Activated CD8-positive, alpha-beta T cell treated with anti-CD3 and anti-CD28 coated beads, Interleukin-2, amount 10 ng/mL, durations not matched to agents 7 days and 5 days (primary cell): Measurements from ENCODE around the gene SPIB. TPM values are rescaled to one million over a fixed set of nuclear protein-coding genes. Genes with fewer than 3 reads are reported as not detected.
"Not testable (repeated sequence)": the region's sequence is repeated elsewhere in the genome, so short reads cannot be mapped to it uniquely, and the experiment has no call there.

Source experiments
- ATAC-seq: fragments of 150-1000 bp; cut with Tn5 transposase; one replicate; pipeline ENCODE4 v1.10.0; 2021; ENCODE audit warnings: moderate library complexity
- CTCF ChIA-PET: fragments of 350-600 bp; sonication (Branson Sonifier 250); formaldehyde crosslinking; loops from one replicate; lab custom pipeline; 2021; ENCODE audit warnings: antibody characterized with exemption; lab: Charles Lee
- POLR2A ChIA-PET: fragments of 350-600 bp; sonication (Branson Sonifier 250); formaldehyde crosslinking; loops from one replicate; lab custom pipeline; 2021; ENCODE audit warnings: antibody characterized with exemption; lab: Charles Lee
- DNase-seq: peaks from one replicate; pipeline ENCODE4 v3.0.0-alpha.2; 2020
- H3K27ac Mint-ChIP-seq: one replicate; pipeline ENCODE4 v1.8.0; 2021; ENCODE audit warnings: mild to moderate bottlenecking, mixed read lengths
- H3K27me3 Mint-ChIP-seq: one replicate; pipeline ENCODE4 v1.8.0; 2021; ENCODE audit warnings: low read depth, mixed read lengths
- H3K36me3 Mint-ChIP-seq: one replicate; pipeline ENCODE4 v1.8.0; 2021; ENCODE audit warnings: low read depth, mixed read lengths
- H3K4me1 Mint-ChIP-seq: one replicate; pipeline ENCODE4 v1.8.0; 2021; ENCODE audit warnings: low read depth, mixed read lengths
- H3K4me3 Mint-ChIP-seq: one replicate; pipeline ENCODE4 v1.8.0; 2021; ENCODE audit warnings: mild to moderate bottlenecking, mixed read lengths
- H3K9me3 Mint-ChIP-seq: one replicate; pipeline ENCODE4 v1.8.0; 2022; ENCODE audit warnings: mixed read lengths; ENCODE audit not compliant: insufficient read depth
- total RNA-seq, 2 experiments: library from RNA; stranded (reverse); gene quantifications; one replicate each; pipeline ENCODE4 v1.2.3, GENCODE V29; 2021

The SPIB gene
- total RNA-seq, 2 experiments from 2014 or later, result 0.52 to 0.84 TPM

GRCh38 chr19:50381881-50382729, 36.6 kb upstream of the SPIB start:
- ATAC-seq, result no peak
- POLR2A ChIA-PET, result no interaction called here
- Mint-ChIP-seq H3K4me1 (peaks cover 30% of the 10 kb centered on the region), H3K27me3 (no peaks in the 10 kb centered on the region), H3K9me3 (no peaks in the 10 kb centered on the region), H3K27ac (no peak overlapping the region), H3K36me3 (peaks cover 46% of the 10 kb centered on the region), H3K4me3 (no peak overlapping the region)
- no peak for DNase-seq
- CTCF ChIA-PET, result no interaction called here

GRCh38 chr19:50383001-50383851, 35.5 kb upstream of the SPIB start:
- no peaks in the 10 kb centered on the region for H3K9me3 Mint-ChIP-seq
- H3K36me3 Mint-ChIP-seq, result peaks cover 48% of the 10 kb centered on the region
- peaks cover 29% of the 10 kb centered on the region for H3K4me1 Mint-ChIP-seq
- H3K27me3 Mint-ChIP-seq, result no peaks in the 10 kb centered on the region
- no peak for DNase-seq
- CTCF ChIA-PET, result interaction anchor here (0.9 to 2.2 kb wide), 5 partner anchors 13 to 78 kb away, joined by 3 to 10 read pairs (median 4); partner anchors contain the start of gene KCNC3
- H3K4me3 Mint-ChIP-seq, result peak overlapping the region; percentile 94
- ATAC-seq, result no peak
- peak overlapping the region; percentile 98 for H3K27ac Mint-ChIP-seq
- POLR2A ChIA-PET, result interaction anchor here (0.7 to 2.0 kb wide), 5 partner anchors 8 to 128 kb away, joined by 3 to 8 read pairs (median 4); partner anchors contain the start of genes JOSD2 and NR1H2

- CTCF ChIA-PET, result interaction anchor here (0.9 to 2.2 kb wide), 6 partner anchors 14 to 172 kb away, joined by 3 to 10 read pairs (median 4); partner anchors contain the start of gene KCNC3
- peaks cover 32% of the 10 kb centered on the region for H3K4me1 Mint-ChIP-seq
- DNase-seq, result peak; percentile 99
- peaks cover 48% of the 10 kb centered on the region for H3K36me3 Mint-ChIP-seq
- H3K9me3 Mint-ChIP-seq, result no peaks in the 10 kb centered on the region
- H3K4me3 Mint-ChIP-seq, result peak within 1 kb of the TSS; percentile 94
- POLR2A ChIA-PET, result interaction anchor here (0.5 to 2.0 kb wide), 9 partner anchors 9 to 127 kb away, joined by 3 to 8 read pairs (median 4); partner anchors contain the start of genes JOSD2 and NR1H2
- peak within 1 kb of the TSS; percentile 98 for H3K27ac Mint-ChIP-seq
- no peaks in the 10 kb centered on the region for H3K27me3 Mint-ChIP-seq
- ATAC-seq, result peak; percentile 89
These were observed 34.7 kb upstream of the SPIB start, which contains the start of gene POLD1 for GRCh38 chr19:50383852-50384684. TSS of gene POLD1 (plus strand) at chr19:50384347. CDS start at chr19:50398852, 14,505 bp downstream.

- ATAC-seq (no peak), DNase-seq (no peak)
- peak overlapping the region; percentile 94 for H3K4me3 Mint-ChIP-seq
- peak overlapping the region; percentile 98 for H3K27ac Mint-ChIP-seq
- H3K36me3 Mint-ChIP-seq, result peaks cover 41% of the 10 kb centered on the region
- ChIA-PET POLR2A (interaction anchor here (0.5 to 2.0 kb wide), 9 partner anchors 9 to 126 kb away, joined by 3 to 8 read pairs (median 4); partner anchors contain the start of genes JOSD2 and NR1H2), CTCF (interaction anchor here (0.8 to 2.2 kb wide), 9 partner anchors 9 to 171 kb away, joined by 3 to 10 read pairs (median 3); partner anchors contain the start of genes KCNC3 and NR1H2)
- no peaks in the 10 kb centered on the region for H3K9me3 Mint-ChIP-seq
- H3K4me1 Mint-ChIP-seq, result peaks cover 32% of the 10 kb centered on the region
- no peaks in the 10 kb centered on the region for H3K27me3 Mint-ChIP-seq
These were observed 33.8 kb upstream of the SPIB start for GRCh38 chr19:50384685-50385535.

GRCh38 chr19:50387176-50387867, 31.4 kb upstream of the SPIB start:
- Mint-ChIP-seq H3K4me3 (no peak overlapping the region), H3K27me3 (no peaks in the 10 kb centered on the region), H3K4me1 (peaks cover 32% of the 10 kb centered on the region), H3K9me3 (no peaks in the 10 kb centered on the region), H3K27ac (no peak overlapping the region), H3K36me3 (peaks cover 51% of the 10 kb centered on the region)
- CTCF ChIA-PET, result interaction anchor here (1.1 kb wide), 1 partner anchor 18 kb away, joined by 3 read pairs; no protein-coding TSS in a partner anchor
- POLR2A ChIA-PET, result interaction anchor here (0.6 kb wide), 1 partner anchor 354 kb away, joined by 3 read pairs; no protein-coding TSS in a partner anchor
- ATAC-seq (no peak), DNase-seq (no peak)

GRCh38 chr19:50387868-50388245, 30.9 kb upstream of the SPIB start:
- peaks cover 32% of the 10 kb centered on the region for H3K4me1 Mint-ChIP-seq
- ChIA-PET POLR2A (interaction anchor here (0.6 kb wide), 1 partner anchor 354 kb away, joined by 3 read pairs; no protein-coding TSS in a partner anchor), CTCF (interaction anchor here (1.1 kb wide), 1 partner anchor 19 kb away, joined by 3 read pairs; no protein-coding TSS in a partner anchor)
- no peak overlapping the region for H3K4me3 Mint-ChIP-seq
- DNase-seq, result no peak
- H3K27me3 Mint-ChIP-seq, result no peaks in the 10 kb centered on the region
- no peak for ATAC-seq
- H3K36me3 Mint-ChIP-seq, result peaks cover 54% of the 10 kb centered on the region
- no peak overlapping the region for H3K27ac Mint-ChIP-seq
- no peaks in the 10 kb centered on the region for H3K9me3 Mint-ChIP-seq

- CTCF ChIA-PET, POLR2A ChIA-PET, H3K27me3 Mint-ChIP-seq, DNase-seq, H3K9me3 Mint-ChIP-seq, H3K4me3 Mint-ChIP-seq, ATAC-seq, H3K27ac Mint-ChIP-seq: not testable (repeated sequence)
- H3K36me3 Mint-ChIP-seq, result peaks cover 55% of the 10 kb centered on the region
- peaks cover 12% of the 10 kb centered on the region for H3K4me1 Mint-ChIP-seq
These were observed 28.4 kb upstream of the SPIB start for GRCh38 chr19:50390295-50390694.

- H3K27me3 Mint-ChIP-seq, H3K4me3 Mint-ChIP-seq, H3K27ac Mint-ChIP-seq, ATAC-seq, DNase-seq, H3K9me3 Mint-ChIP-seq, H3K4me1 Mint-ChIP-seq, POLR2A ChIA-PET, CTCF ChIA-PET: not testable (repeated sequence)
- H3K36me3 Mint-ChIP-seq, result peaks cover 56% of the 10 kb centered on the region
These were observed 27.8 kb upstream of the SPIB start for GRCh38 chr19:50390952-50391351.

GRCh38 chr19:50392759-50393158, 26.0 kb upstream of the SPIB start:
- Mint-ChIP-seq H3K36me3 (peaks cover 49% of the 10 kb centered on the region), H3K27ac (no peak overlapping the region), H3K9me3 (no peaks in the 10 kb centered on the region), H3K4me3 (no peak overlapping the region), H3K4me1 (peaks cover 5% of the 10 kb centered on the region), H3K27me3 (no peaks in the 10 kb centered on the region)
- ChIA-PET CTCF (no interaction called here), POLR2A (no interaction called here)
- ATAC-seq (no peak), DNase-seq (no peak)
